Liver (tissue), 3 donors: ENCODE data around the gene TRPM2.

Source experiments
- ATF3 ChIP-seq: IDR thresholded peaks from 2 replicates; pipeline ENCODE4 v1.6.1; 2016; ENCODE audit warnings: antibody characterized with exemption
- CTCF ChIP-seq: fragments of 150-350 bp; IDR thresholded peaks from 2 replicates; pipeline ENCODE4 v1.5.1; 2017; ENCODE audit warnings: improper control_type of control experiment, low read depth, low read length; ENCODE audit not compliant: missing input control
- EGR1 ChIP-seq, 2 donors: IDR thresholded peaks; 2 replicates each; pipeline ENCODE4 v1.6.1; 2016 to 2018; ENCODE audit warnings: antibody characterized with exemption in 2 of 2, low read depth in 2 of 2
- FOXA2 ChIP-seq: IDR thresholded peaks from 2 replicates; pipeline ENCODE4 v1.6.1; 2016; ENCODE audit warnings: antibody characterized with exemption
- HNF4G ChIP-seq: IDR thresholded peaks from 2 replicates; pipeline ENCODE4 v1.6.1; 2016; ENCODE audit warnings: antibody characterized with exemption
- RAD21 ChIP-seq, 2 donors: IDR thresholded peaks; 2 replicates each; pipeline ENCODE4 v1.6.1; 2016; ENCODE audit warnings: antibody characterized with exemption in 2 of 2, mild to moderate bottlenecking in 2 of 2
- RXRA ChIP-seq, 2 donors: IDR thresholded peaks; 2 replicates each; pipeline ENCODE4 v1.6.1; 2017 to 2018; ENCODE audit warnings: antibody characterized with exemption in 2 of 2, mild to moderate bottlenecking in 1 of 2
- SP1 ChIP-seq: IDR thresholded peaks from 2 replicates; pipeline ENCODE4 v1.6.1; 2018; ENCODE audit warnings: antibody characterized with exemption, mild to moderate bottlenecking
- TAF1 ChIP-seq: conservative IDR thresholded peaks from 2 replicates; pipeline ENCODE4 v1.6.1; 2016; ENCODE audit warnings: antibody characterized with exemption, mild to moderate bottlenecking
- YY1 ChIP-seq: IDR thresholded peaks from 2 replicates; pipeline ENCODE4 v1.6.1; 2016; ENCODE audit warnings: antibody characterized with exemption, mild to moderate bottlenecking
- TF ChIP-seq, protein P1 (sequence below): IDR thresholded peaks from 2 replicates; pipeline ENCODE4 v1.6.1; 2016; ENCODE audit warnings: antibody characterized with exemption, mild to moderate bottlenecking
- donor health status: healthy.
- donor health status: healthy.

GRCh38 chr21:44332965-44333364 is 20.5 kb upstream of the TRPM2 start:
- TF ChIP-seq CTCF (no peak), ATF3 (no peak), YY1 (no peak), RXRA (IDR thresholded peaks at IDR 0.05) (no peak), FOXA2 (no peak), HNF4G (no peak), TAF1 (no peak), SP1 (no peak), RAD21 (IDR thresholded peaks at IDR 0.05) (no peak), EGR1 (IDR thresholded peaks at IDR 0.05; ENCODE audit: low read depth in 2 of 2) (no peak)
- TF ChIP-seq, protein P1, sequence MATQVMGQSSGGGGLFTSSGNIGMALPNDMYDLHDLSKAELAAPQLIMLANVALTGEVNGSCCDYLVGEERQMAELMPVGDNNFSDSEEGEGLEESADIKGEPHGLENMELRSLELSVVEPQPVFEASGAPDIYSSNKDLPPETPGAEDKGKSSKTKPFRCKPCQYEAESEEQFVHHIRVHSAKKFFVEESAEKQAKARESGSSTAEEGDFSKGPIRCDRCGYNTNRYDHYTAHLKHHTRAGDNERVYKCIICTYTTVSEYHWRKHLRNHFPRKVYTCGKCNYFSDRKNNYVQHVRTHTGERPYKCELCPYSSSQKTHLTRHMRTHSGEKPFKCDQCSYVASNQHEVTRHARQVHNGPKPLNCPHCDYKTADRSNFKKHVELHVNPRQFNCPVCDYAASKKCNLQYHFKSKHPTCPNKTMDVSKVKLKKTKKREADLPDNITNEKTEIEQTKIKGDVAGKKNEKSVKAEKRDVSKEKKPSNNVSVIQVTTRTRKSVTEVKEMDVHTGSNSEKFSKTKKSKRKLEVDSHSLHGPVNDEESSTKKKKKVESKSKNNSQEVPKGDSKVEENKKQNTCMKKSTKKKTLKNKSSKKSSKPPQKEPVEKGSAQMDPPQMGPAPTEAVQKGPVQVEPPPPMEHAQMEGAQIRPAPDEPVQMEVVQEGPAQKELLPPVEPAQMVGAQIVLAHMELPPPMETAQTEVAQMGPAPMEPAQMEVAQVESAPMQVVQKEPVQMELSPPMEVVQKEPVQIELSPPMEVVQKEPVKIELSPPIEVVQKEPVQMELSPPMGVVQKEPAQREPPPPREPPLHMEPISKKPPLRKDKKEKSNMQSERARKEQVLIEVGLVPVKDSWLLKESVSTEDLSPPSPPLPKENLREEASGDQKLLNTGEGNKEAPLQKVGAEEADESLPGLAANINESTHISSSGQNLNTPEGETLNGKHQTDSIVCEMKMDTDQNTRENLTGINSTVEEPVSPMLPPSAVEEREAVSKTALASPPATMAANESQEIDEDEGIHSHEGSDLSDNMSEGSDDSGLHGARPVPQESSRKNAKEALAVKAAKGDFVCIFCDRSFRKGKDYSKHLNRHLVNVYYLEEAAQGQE: no peak
